Subcutaneous adipose tissue (tissue), 4 donors: Measurements from ENCODE around the gene CBLN1. TPM values are rescaled to one million over a fixed set of nuclear protein-coding genes. Genes with fewer than 3 reads are reported as not detected.

Experiments used
- CTCF ChIP-seq: fragments of 450-650 bp; IDR thresholded peaks from one replicate; pipeline ENCODE4 v1.5.1; 2016; ENCODE audit warnings: low read depth, mild to moderate bottlenecking, control low read depth, antibody characterized with exemption, moderate library complexity
- total RNA-seq, 4 donors: library from RNA; depleted of rRNA; stranded (reverse); fragments of >200 nt; gene quantifications; one replicate each; pipeline ENCODE4 v1.1.0, GENCODE V29; 2016

The CBLN1 gene
- total RNA-seq, 4 donors from 2014 or later: 1.0 to 4.1 (median 2.5) TPM

GRCh38 chr16:49282690-49283375 lies 1.2 kb upstream of the CBLN1 start:
- TF ChIP-seq CTCF: no peak

GRCh38 chr16:49281843-49282642 lies 405 bp upstream of the CBLN1 start:
- no peak for TF ChIP-seq CTCF

- no peak for TF ChIP-seq CTCF
Observed at GRCh38 chr16:49280841-49281371, 732 bp downstream of the CBLN1 start.

- no peak for TF ChIP-seq CTCF
Observed at GRCh38 chr16:49280105-49280741, 1.4 kb downstream of the CBLN1 start.

GRCh38 chr16:49278944-49279725 lies 2.5 kb downstream of the CBLN1 start:
- TF ChIP-seq CTCF: no peak

GRCh38 chr16:49278567-49278827 lies 3.1 kb downstream of the CBLN1 start:
- TF ChIP-seq CTCF: no peak
